GM21447 (cell line): ENCODE measurements around the gene RUVBL1.

Experiments
- ATAC-seq: cut with Tn5 transposase; IDR thresholded peaks from one replicate; pipeline ENCODE4 v1.9.1; 2021; ENCODE audit not compliant: unreplicated experiment

Gene RUVBL1

DNA sequence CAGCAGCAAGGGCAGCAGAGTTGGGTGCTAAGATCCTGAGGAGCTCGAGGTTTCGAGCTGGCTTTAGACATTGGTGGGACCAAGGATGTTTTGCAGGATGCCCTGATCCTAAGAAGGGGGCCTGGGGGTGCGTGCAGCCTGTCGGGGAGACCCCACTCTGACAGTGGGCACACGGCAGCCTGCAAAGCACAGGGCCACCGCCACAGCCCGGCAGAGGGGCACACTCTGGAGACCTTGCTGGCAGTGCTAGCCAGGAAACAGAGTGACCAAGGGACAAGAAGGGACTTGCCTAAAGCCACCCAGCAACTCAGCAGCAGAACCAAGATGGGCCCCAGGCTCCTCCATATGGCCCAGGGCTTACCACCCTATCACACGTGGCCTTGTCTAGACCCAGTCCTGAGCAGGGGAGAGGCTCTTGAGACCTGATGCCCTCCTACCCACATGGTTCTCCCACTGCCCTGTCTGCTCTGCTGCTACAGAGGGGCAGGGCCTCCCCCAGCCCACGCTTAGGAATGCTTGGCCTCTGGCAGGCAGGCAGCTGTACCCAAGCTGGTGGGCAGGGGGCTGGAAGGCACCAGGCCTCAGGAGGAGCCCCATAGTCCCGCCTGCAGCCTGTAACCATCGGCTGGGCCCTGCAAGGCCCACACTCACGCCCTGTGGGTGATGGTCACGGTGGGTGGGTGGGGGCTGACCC, 52.6 kb downstream of the RUVBL1 start:
- no peak for ATAC-seq

DNA sequence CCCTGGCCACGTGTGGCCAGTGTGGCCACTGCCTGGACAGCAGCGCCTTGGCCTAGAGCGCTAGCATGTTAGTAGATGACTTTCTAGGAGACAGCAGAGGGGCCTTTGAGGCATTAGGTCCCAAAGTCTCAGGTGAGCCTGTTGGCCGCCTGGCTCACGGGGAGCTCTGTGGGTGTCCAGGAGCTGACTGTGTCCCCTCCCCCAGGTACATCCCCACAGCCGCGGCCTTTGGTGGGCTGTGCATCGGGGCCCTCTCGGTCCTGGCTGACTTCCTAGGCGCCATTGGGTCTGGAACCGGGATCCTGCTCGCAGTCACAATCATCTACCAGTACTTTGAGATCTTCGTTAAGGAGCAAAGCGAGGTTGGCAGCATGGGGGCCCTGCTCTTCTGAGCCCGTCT, 54.3 kb downstream of the RUVBL1 start:
- no peak for ATAC-seq

DNA sequence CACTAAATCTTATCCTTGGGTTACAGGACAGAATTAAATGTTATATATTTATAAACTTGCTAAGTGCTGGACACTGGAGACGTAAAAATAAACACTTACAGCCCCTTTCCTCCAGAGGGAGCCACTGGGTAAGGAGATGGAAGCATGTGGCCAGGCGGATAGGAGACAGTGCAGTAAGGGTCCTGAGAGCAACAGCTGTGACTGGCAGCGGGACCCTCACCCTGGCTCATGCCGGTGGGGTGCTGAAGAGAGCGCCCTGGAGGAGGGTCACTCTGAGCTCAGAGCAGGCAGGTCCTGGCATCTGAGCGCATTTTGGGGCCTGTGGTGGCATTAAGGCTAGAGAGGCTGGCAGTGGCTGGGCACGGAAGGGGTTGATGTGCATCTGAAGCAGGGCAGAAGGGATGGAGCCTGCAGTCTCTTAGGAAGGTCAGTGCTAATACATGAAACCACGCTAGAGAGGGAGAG, 55.4 kb downstream of the RUVBL1 start:
- no peak for ATAC-seq

DNA sequence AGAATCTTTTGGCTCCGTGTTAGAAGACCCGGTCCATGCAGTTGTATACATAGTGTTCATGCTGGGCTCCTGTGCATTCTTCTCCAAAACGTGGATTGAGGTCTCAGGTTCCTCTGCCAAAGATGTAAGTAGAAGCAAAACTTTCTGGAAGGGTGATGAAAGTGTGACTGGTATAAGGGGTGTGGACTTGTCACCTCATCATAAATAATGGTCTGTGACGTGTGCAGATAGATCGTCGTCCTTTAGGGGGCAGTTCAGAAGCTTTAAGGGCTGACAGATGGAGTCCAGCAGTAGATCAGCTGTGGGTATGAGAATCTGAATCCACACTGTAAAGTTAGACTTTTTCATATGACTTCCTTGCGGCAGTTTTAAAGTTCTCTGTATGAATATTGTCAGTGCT, 56.1 kb downstream of the RUVBL1 start:
- no peak for ATAC-seq

DNA sequence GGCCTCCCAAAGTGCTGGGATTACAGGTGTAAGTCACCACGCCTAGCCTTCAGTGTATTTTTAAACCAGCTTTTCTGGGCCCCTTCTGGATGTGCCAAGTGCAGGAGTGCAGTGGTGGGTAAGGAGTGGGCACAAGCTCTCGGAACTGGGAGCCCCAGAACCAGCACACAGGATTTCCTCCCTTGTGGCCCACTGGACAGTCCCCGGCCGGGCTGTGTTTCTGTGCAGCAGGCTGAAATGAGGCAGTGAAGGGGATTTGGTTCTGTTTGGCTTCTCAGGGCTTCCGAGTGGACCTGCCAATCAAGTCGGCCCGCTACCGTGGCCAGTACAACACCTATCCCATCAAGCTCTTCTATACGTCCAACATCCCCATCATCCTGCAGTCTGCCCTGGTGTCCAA, 56.9 kb downstream of the RUVBL1 start:
- ATAC-seq, result no peak

DNA sequence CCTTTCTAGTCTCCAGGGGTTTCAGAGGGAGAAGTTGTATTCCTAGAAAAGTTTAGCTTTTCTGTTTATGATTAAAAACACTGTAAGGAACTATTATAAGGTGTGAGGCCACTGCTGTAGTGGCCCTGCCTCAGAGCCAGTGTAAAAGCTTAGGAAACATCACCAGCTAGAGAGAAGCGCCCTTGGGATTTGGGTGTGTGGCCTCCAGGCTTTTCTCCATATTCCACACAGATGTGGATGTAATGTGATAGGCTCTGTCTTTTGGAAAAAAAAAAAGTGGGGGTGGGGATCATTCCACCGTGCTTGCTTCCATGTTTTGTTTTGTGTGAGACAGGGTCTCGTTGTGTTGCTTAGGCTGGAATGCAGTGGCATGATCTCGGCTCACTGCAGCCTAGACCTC, 57.5 kb downstream of the RUVBL1 start:
- ATAC-seq, result no peak

DNA sequence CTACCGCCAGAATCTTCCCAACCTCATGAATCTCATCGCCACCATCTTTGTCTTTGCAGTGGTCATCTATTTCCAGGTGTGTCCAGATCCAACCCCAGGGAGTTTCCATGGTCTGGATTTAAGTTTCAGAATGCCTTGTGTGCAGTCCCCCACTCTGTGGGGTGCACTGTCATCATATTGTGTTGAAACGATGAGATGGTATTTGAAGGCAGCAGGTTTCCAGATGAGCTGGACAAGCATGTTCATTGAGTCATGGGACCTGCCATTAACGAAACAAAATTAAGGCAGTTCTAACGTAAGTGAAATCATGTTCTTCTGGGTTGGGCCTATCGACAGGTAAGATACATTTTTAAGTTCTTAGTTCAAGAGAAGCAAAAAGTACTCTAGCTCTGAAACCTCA, 58.6 kb downstream of the RUVBL1 start:
- no peak for ATAC-seq

DNA sequence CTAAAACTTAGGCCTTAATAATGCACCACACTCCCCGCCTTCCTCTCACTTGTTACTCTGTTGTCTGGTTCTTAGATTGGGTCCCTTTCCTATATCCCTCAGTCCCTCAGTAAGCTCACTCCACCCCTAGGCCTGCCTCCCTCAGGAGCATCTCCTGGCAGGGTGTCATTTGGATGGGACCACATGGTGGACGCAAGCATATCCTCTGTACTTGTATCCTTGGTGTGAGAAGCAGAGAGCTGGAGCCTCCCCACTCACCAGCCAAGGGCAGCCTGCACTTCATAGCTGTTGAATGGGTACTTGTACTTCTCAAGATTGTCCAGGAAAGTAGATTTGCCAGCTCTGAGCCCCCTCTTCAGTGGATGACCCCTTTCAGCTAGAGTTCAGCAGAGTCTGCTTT, 59.7 kb downstream of the RUVBL1 start:
- no peak for ATAC-seq

DNA sequence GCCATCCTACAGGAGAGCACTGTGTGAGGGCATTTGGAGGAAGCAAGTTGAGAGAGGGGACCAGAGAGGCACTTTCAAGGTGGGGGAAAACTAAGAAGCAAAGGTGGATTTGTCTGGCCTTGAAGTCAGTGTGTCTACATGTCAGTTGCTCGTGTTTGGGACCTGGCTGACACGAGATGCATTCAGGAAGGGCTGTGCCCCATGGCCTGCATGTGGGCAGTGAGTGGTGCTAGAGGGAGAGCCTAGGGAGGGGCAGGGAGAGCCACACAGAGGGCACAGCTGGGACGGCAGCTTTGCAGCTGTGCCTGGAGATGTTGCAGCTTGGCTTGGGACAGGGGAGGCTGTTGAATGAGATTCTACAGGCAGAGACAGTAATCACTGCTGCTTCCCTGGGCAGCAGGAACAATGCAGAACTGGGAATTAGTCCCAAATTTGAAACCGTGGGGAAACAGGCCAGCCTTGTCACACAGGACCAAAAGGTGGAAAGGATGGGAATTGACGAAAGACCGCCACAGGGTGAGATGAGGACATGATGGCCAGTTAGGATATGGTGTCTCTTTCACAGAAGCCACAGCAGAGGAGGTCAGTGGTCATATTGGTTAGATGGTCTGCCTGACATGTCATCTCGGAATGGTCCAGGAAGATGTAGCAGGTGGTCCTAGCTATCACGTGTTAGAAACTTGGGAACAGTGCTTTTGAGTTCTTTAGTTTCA, 61.4 kb downstream of the RUVBL1 start:
- ATAC-seq, result no peak

DNA sequence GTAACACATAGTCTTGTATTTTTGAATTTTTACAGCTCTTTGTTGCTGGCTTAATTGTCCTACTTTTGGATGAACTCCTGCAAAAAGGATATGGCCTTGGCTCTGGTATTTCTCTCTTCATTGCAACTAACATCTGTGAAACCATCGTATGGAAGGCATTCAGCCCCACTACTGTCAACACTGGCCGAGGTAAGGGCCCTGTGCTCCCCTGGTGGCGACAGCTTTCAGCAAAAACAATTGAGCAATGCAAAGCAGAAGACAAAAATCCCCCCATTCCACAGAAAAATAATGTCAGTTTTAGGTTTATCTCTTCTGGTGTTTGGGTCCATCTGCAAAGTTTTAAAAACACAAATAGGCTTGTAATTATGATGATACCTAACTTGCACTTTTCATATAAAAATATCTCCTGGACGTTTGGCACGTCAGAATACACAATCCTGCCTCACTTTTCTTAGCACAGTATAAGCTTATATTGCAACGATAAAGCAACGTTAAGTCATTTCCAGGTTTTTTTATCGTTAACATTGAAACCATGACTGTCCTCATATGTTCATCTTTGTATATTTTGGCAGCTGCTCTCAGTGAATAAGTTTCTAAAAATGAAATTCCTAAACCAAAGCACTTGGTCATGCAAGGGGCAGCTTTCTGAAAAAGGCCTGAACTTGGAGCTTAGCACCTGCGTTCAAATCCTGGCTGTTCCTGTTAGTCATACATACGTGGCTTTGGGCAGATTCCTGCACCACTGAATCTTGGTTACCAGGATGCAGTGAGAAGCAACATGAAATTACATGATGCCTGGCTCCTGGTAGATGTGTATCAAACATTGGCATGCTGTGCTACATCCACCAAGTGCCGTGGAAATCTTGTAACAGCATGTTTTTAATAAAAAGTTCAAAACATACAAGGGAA, 62.9 kb downstream of the RUVBL1 start:
- no peak for ATAC-seq

DNA sequence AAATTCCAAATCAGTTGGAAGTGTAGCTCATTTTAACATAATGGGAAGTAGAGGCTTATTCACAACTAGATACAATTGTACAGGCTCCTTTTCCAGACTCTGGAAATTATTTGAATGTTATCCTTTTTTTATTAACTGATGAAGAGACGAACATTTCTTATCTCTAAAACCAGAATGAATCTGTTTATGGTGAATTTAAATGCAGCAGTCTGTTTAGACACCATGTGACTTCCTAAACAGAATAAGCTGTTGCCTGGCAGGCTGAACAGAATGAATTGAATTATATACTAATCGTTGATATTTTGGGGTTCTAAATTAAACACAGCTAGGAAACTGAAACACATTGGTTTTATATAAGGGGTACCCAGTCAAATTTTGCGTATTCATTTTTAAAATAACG, 67.4 kb downstream of the RUVBL1 start:
- no peak for ATAC-seq

DNA sequence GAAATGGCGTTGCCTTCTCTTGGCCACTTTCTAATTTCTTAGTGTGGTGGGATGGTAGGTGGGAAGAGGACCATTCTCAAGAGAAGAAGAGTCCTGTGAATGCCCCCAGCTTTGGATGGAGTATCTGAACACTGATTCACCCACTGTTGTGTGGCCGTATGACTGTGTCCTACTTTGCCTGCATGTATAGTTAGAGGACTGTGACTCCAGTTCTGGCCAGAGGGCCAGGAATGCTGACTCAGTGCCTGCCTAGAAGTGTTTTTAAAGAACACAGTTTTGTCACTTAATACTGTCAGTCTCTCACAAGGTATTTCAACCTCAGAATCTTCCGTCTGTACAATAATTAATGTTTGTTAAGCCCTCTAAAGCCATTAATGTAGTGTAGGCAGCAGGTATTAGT, 69.2 kb downstream of the RUVBL1 start:
- no peak for ATAC-seq

DNA sequence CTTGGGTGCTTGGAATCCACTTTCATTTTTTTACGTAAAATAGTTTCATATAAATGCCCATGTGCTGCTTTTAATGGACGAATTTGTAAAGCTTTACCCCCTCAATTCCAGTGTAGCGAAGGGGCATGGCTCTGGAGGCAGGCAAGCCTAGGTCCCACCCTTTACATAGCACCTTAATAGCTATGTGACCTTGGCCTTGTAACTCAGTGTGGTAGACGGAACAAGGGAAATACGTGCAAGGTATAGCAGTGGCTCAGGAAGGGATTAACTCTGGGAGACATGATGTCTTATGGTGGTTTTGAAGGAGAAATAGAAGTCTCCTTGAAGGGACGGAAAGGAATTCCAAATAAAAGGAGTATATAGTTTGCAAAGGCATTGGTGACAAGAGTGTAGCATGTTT, 70.0 kb downstream of the RUVBL1 start:
- no peak for ATAC-seq

DNA sequence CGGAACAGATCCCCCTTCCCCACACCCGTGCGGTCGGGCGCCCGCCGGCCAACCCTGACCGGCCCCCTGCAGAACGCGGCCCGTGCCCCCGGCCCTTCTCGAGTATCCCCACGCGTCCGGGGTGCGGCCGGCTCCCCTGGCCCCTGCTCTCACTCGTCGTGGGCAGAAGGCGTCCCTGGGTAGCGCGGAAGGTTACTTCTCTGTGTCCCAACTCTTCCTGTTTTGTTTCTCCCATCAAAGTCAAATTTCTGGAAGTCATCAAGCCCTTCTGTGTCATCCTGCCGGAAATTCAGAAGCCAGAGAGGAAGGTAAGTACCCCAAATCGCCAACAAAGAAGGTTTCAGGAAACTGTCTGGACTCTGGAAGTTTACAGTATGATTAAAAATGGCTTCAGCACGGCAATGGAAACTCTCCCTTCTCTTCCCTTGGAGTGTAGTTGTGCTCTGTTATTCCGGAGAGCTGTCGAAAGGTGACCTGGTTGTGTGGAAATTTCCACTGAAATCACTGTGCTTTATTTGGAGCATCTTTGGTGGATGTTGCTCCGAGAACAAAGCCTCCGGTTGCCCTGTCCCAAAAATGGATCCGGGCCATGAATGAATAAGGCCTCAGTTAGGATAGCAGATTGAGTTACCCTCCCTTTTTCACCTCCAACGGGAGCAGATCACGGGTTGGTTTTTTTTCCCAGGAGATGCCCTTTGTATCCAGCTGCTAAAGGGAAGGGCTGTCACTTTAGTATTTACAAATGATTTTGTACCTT, 70.8 kb downstream of the RUVBL1 start:
- no peak for ATAC-seq

DNA sequence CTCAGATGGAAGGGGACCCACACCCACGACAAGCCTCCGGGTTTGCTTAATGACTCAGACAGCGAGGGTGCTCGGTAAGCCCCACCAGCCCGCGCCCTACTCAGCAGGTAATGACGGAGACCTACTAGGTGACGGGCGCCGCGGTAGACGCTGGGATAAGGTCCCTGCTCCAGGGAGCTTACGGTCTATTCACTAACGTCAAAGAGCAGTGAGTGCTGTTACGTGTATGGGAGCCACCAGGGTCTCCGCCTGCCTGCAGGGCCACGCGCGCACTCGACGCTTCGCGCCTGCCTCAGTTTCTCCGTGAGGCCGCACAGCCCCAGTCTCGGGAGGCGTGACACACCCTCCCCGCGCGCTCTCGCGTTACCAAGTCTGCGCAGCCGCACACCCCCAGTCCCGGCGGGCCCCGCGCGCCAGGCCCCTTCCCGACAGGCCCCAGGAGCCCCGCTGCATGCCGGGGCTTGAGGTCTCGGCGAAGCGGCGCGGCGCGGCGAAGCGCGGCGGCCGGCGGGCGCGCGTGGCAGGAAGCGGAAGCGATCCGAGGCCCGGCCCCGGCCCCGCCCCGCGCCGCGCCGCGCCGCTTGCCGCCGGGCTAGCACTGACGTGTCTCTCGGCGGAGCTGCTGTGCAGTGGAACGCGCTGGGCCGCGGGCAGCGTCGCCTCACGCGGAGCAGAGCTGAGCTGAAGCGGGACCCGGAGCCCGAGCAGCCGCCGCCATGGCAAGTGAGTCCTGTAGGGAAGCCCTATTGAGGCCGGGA, 71.6 kb downstream of the RUVBL1 start, which contains the start of gene SEC61A1:
Gene SEC61A1, plus strand, starts transcription at position 601 of the 758 bp plus-strand sequence. Its CDS starts 116 bp downstream, at position 717.
- ATAC-seq, result peak; percentile 92

DNA sequence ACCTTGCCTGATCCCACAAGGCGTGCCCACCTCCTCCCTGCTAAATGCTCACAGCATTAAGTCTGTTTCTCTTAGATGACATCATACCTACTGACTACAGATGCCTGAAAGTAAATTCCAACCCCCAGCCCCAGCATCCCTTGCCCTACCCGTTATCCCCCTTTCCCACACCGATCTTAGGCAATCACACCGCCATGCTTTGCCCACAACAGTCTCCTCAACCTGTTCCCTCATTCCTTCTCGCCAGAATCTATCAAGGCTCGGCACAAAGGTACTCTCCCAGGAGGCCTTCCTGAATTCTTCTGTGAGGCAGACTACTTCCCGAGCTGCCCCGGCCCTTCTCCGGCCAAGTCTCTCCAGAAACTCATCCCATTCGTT, 72.2 kb downstream of the RUVBL1 start:
- ATAC-seq, result no peak

DNA sequence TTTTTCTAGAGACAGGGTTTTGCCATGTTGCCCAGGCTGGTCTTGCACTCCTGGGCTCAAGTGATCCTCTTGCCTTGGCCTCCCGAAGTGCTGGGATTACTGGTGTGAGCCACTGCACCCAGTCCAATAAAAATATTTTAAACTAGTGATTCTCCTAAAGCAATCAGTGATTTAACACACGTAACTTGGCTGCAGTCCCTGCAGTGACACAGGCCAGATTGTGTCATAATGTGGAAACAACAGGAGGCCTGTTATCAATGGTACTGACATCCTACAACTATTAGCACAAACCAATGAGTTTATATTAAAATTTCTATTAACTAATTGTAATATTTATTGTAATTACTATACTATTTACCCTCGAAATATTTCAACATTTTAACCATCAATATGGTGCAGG, 73.0 kb downstream of the RUVBL1 start:
- ATAC-seq, result no peak

DNA sequence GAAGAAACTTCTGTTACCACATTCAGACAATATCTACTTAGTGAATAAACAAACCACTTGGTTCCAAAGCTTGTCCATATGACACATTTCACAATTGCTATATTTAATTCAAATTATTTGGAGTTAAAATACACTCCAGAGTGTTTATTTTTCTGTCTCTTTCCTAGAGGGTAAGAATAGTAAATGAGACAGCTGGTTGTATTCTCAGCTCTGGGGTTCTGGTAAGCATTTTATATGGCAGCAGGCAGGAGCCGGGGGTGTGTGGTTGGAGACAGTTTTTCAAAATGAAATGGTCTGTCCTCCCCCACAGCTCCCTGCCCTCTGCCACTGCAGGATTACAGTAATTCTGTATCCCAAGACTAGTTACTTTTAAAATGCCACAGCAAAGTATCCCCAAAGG, 82.3 kb downstream of the RUVBL1 start:
- ATAC-seq, result no peak

DNA sequence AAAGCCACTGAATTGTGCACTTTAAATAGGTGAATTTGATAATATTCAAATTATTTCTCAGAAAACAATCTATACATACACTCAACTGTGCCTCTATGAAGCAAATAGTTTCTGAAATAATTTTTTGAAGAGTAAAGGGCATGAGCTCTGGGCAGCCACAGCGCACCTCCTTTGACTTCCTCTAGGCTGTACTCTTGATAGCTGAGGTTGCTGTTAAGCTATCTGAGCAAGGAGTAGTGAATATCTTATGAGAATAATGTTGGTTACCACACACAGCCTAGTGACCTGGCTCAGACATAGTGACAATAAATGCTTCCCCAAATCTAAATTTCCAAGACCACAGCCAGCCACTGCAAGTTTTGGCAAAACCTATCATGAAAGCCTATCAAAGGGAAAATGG, 83.0 kb downstream of the RUVBL1 start:
- ATAC-seq, result no peak

DNA sequence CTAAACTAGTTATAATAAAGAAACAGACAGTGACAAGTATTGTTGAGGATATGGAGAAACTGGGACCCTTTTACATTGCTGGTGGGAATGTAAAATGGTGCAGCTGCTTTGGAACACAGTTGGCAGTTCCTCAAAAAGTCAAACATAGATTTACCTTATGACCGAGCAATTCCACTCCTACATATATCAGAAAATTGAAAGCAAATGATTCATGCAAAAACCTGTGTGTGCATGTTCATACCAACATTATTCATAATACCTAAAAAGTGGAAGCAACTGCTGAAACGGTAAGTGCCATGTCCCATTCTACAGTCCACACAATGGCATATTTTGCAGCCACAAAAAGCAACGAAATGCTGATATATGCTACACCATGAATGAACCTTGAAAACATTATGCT, 83.6 kb downstream of the RUVBL1 start:
- ATAC-seq, result no peak
